Heart right ventricle (tissue), 16 donors: ENCODE measurements around the gene FOXJ1. TPM values are rescaled to one million over a fixed set of nuclear protein-coding genes. Genes with fewer than 3 reads are reported as not detected.

Experiments
- ATAC-seq, 8 donors: fragments of 200-7000 bp; cut with Tn5 transposase; one replicate each; pipeline ENCODE4 v1.9.1; 2020; ENCODE audit warnings: mild to moderate bottlenecking in 8 of 8, moderate library complexity in 8 of 8, moderate number of reproducible peaks in 1 of 8
- DNase-seq, 2 donors: peaks; one replicate each; pipeline ENCODE4 v3.0.0-alpha.2; 2020
- H3K27ac ChIP-seq, 10 donors: fragments of 200-600 bp; sonication (generic) in 2 of 10; one replicate each; pipeline versions ENCODE4 v1.5.0 to v1.8.0; 2020 to 2022; ENCODE audit warnings: mild to moderate bottlenecking in 3 of 10
- H3K27me3 ChIP-seq, 7 donors: fragments of 200-600 bp; one replicate each; pipeline ENCODE4 v1.8.0; 2021 to 2022; ENCODE audit warnings: mild to moderate bottlenecking in 2 of 7
- H3K36me3 ChIP-seq, 9 donors: fragments of 200-600 bp; sonication (generic) in 1 of 9; one replicate each; pipeline versions ENCODE4 v1.5.0 to v1.8.0; 2020 to 2022; ENCODE audit warnings: mild to moderate bottlenecking in 2 of 9
- H3K4me1 ChIP-seq, 9 donors: fragments of 200-600 bp; sonication (generic) in 1 of 9; one replicate each; pipeline versions ENCODE4 v1.5.0 to v1.8.0; 2020 to 2022; ENCODE audit warnings: mild to moderate bottlenecking in 4 of 9
- H3K4me3 ChIP-seq, 10 donors: fragments of 200-600 bp; sonication (generic) in 2 of 10; one replicate each; pipeline versions ENCODE4 v1.5.0 to v1.8.0; 2020 to 2022; ENCODE audit warnings: mild to moderate bottlenecking in 7 of 10, moderate library complexity in 2 of 10
- H3K9me3 ChIP-seq, 11 donors: fragments of 200-600 bp in 10 of 11; sonication (generic) in 2 of 11; one replicate each; pipeline versions ENCODE4 v1.5.0 to v1.8.0; 2013 to 2022; ENCODE audit warnings: mild to moderate bottlenecking in 2 of 11, control low read depth in 1 of 11, moderate library complexity in 1 of 11
- WGBS, 2 donors: extraction: QIAGEN DNeasy Blood & Tissue Kit; methylation state at CpG; one replicate each; pipeline ENCODE4 v1.1.7; 2013; ENCODE audit warnings: inconsistent platforms in 1 of 2; 5-methylcytosine and 5-hydroxymethylcytosine counted together
- intact Hi-C, 10 donors: fragments of 100-400 bp; cut with DNase I; formaldehyde crosslinking; loops; one replicate each; pipeline versions ENCODE4 v1.11.1 to v1.14.2; 2022
- polyA plus RNA-seq, 2 donors: library from polyadenylated mRNA; stranded (reverse); fragments of 200-250 nt; gene quantifications; one replicate each; pipeline ENCODE4 v1.2.3, GENCODE V29; 2013
- total RNA-seq, 10 donors: library from RNA; stranded (reverse); fragmentation: NEBNext Ultra II Directional in 3 of 10; extraction: Animal tissue kit (Norgen Biotek cat#: 25700) in 3 of 10; gene quantifications; one replicate each; pipeline versions ENCODE4 v1.2.1 to v1.2.4, GENCODE V29; 2021 to 2023
- TF ChIP-seq, protein P1 (sequence below), 9 donors: fragments of 200-600 bp; sonication (generic) in 2 of 9; IDR thresholded peaks; one replicate each; pipeline versions ENCODE4 v1.5.0 to v1.8.0; 2021 to 2022; ENCODE audit warnings: antibody characterized with exemption in 9 of 9, mild to moderate bottlenecking in 5 of 9, moderate library complexity in 1 of 9
- donor health status: Arrhythmogenic right ventricular cardiomyopathy.
- donor health status: ischemic (EF 13 %, LVEDD 7.1; RV severe dilation, severe dysfunction).
- donor health status: healthy with polysubstance abuse.
- donor health status: DM: no; HTN: yes; CAD: no.
- donor health status: DM: no; HTN: no; CAD: no.
- donor health status: ischemic (EF 25% LVEDD 6.9; RV normal size, moderate dysfunction).
- donor health status: ischemic (EF 25% LVEDD 5.7; RV mildly dilated, moderate dysfunction).
- donor health status: healthy.
- donor health status: DM: yes; HTN: yes; CAD: no.
- donor health status: Ischemic cardiomyopathy.
- donor health status: ischemic (EF 35%, LVEDD 5.7; RV mildly dilated, moderate dysfunction).
- donor health status: nonischemic (EF 11% LVEDD 7.7; RV severe dilation, severe dysfunction).
- donor health status: DM: yes; HTN: yes; CAD: no.
- donor health status: PGD.
- donor health status: ischemic (EF 29% LVEDD 5.4; RV normal size, mild dysfunction).
- donor health status: nonischemic (EF 23%, LVEDD 6.1; RV moderate dilation, normal function).

Gene FOXJ1
- total and polyA plus RNA-seq, 12 donors = 0.03 TPM; not detected in 11

DNA sequence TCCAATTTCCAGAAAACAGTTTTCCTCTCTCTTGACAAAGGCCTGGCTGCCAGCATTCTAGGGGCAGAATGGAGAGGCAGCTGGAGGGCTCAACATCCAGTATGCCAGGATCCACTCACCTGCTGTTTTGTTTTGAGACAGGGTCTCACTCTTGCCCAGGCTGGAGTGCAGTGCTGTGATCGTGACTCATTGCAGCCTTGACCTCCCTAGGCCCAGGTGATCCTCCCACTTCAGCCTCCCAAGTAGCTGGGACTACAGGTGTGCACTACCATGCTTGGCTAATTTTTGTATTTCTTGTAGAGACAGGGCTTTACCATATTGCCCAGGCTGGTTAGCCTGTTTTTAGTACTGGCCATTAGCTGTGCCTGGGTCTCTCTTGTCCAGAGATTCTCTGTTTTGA, 29.1 kb upstream of the FOXJ1 start:
- no peak for DNase-seq
- intact Hi-C loops = loop anchor here in 3 of 10 donors (10.0 kb wide), 1 partner anchor 45 kb away; no protein-coding TSS in a partner anchor
- Histone ChIP-seq H3K27me3 (no peaks in the 10 kb centered on the region), H3K27ac (no peak overlapping the region), H3K4me1 (no peaks in the 10 kb centered on the region), H3K4me3 (no peak overlapping the region), H3K9me3 (no peaks in the 10 kb centered on the region), H3K36me3 (no peaks in the 10 kb centered on the region)
- TF ChIP-seq, protein P1, sequence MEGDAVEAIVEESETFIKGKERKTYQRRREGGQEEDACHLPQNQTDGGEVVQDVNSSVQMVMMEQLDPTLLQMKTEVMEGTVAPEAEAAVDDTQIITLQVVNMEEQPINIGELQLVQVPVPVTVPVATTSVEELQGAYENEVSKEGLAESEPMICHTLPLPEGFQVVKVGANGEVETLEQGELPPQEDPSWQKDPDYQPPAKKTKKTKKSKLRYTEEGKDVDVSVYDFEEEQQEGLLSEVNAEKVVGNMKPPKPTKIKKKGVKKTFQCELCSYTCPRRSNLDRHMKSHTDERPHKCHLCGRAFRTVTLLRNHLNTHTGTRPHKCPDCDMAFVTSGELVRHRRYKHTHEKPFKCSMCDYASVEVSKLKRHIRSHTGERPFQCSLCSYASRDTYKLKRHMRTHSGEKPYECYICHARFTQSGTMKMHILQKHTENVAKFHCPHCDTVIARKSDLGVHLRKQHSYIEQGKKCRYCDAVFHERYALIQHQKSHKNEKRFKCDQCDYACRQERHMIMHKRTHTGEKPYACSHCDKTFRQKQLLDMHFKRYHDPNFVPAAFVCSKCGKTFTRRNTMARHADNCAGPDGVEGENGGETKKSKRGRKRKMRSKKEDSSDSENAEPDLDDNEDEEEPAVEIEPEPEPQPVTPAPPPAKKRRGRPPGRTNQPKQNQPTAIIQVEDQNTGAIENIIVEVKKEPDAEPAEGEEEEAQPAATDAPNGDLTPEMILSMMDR (IDR thresholded peaks at IDR 0.05) = no peak
- WGBS, 2 donors = 100% methylated on average over 1 of the region's 1 CpG
- no peak for ATAC-seq

GRCh38 chr17:76166906-76167305, 25.9 kb upstream of the FOXJ1 start:
- TF ChIP-seq, protein P1 (IDR thresholded peaks at IDR 0.05) = no peak
- H3K27ac ChIP-seq = no peak overlapping the region
- H3K4me1 ChIP-seq = no peaks in the 10 kb centered on the region
- intact Hi-C loops = no loop called here
- H3K4me3 ChIP-seq = no peak overlapping the region
- no peaks in the 10 kb centered on the region for H3K9me3 ChIP-seq
- H3K36me3 ChIP-seq = no peaks in the 10 kb centered on the region
- H3K27me3 ChIP-seq = no peaks in the 10 kb centered on the region
- WGBS, 2 donors = 78 to 83% methylated on average over 10 of the region's 10 CpGs
- no peak for ATAC-seq
- DNase-seq = no peak

- DNase-seq (no peak), ATAC-seq (no peak)
- WGBS, 2 donors = 88 to 93% methylated on average over 7 of the region's 7 CpGs
- Histone ChIP-seq H3K9me3 (no peaks in the 10 kb centered on the region), H3K36me3 (no peaks in the 10 kb centered on the region), H3K27me3 (no peaks in the 10 kb centered on the region), H3K4me1 (no peaks in the 10 kb centered on the region), H3K4me3 (no peak overlapping the region), H3K27ac (no peak overlapping the region)
- TF ChIP-seq, protein P1 (IDR thresholded peaks at IDR 0.05) = no peak
- intact Hi-C loops = no loop called here
Measured at GRCh38 chr17:76166168-76166567, 25.1 kb upstream of the FOXJ1 start.

DNA sequence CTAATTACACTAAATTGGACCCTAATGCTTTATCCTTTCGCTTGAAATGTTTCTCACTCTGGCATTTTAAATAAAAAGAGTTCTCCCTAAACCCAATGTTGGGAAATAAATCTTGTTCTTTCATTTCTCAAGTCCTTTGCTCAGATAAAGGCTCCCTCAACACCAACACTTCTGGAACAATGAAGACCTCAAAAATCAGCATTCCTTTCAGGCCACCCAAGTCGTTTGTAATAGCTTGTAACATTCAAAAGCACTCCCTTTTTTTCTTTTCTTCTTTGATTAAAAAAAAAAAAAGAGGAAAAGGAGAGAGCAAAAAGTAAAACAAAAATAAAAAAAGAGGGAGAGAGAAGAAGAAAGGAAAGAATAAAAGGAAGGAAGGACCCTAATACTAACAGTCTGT, 23.3 kb upstream of the FOXJ1 start:
- Histone ChIP-seq H3K9me3 (no peaks in the 10 kb centered on the region), H3K27ac (no peak overlapping the region), H3K4me3 (no peak overlapping the region), H3K4me1 (no peaks in the 10 kb centered on the region), H3K27me3 (no peaks in the 10 kb centered on the region), H3K36me3 (peaks cover 0 to 1% (median 0%) of the 10 kb centered on the region in 9 donors)
- TF ChIP-seq, protein P1 (IDR thresholded peaks at IDR 0.05) = no peak
- DNase-seq (no peak), ATAC-seq (no peak)
- intact Hi-C loops = no loop called here
- WGBS, 2 donors = 79 to 80% methylated on average over 2 of the region's 2 CpGs
